Fibroblast of pulmonary artery (primary cell): ENCODE measurements around the gene CALML5.

Source experiments
- DNase-seq: peaks from one replicate; pipeline ENCODE4 v3.0.0-alpha.2; 2010; ENCODE audit warnings: low read depth
- H3K4me3 ChIP-seq: replicated peaks from 2 replicates; pipeline ENCODE4 v1.5.1; 2011; ENCODE audit warnings: low read depth, mild to moderate bottlenecking, control low read depth, low read length, moderate library complexity
- CTCF ChIP-seq: IDR thresholded peaks from 2 replicates; pipeline ENCODE4 v1.5.1; 2011; ENCODE audit warnings: mild to moderate bottlenecking, control low read depth, low read length, inconsistent platforms; ENCODE audit errors: missing control alignments

CALML5 gene

GRCh38 chr10:5532618-5533097 lies 33.3 kb upstream of the CALML5 start:
- DNase-seq, result no peak
- TF ChIP-seq CTCF, result no peak
- no peak overlapping the region for H3K4me3 ChIP-seq

GRCh38 chr10:5532307-5532605 lies 32.9 kb upstream of the CALML5 start:
- DNase-seq, result no peak
- TF ChIP-seq CTCF, result no peak
- no peak overlapping the region for H3K4me3 ChIP-seq

GRCh38 chr10:5531558-5532306 lies 32.4 kb upstream of the CALML5 start:
- DNase-seq, result no peak
- TF ChIP-seq CTCF, result no peak
- no peak overlapping the region for H3K4me3 ChIP-seq

- H3K4me3 ChIP-seq, result no peak overlapping the region
- TF ChIP-seq CTCF, result no peak
- DNase-seq, result no peak
Measured at GRCh38 chr10:5530846-5531557, 31.6 kb upstream of the CALML5 start.

- DNase-seq, result no peak
- no peak for TF ChIP-seq CTCF
- no peak overlapping the region for H3K4me3 ChIP-seq
Measured at GRCh38 chr10:5530412-5530806, 31.0 kb upstream of the CALML5 start.

- no peak overlapping the region for H3K4me3 ChIP-seq
- DNase-seq, result no peak
- no peak for TF ChIP-seq CTCF
Measured at GRCh38 chr10:5529702-5530411, 30.5 kb upstream of the CALML5 start.
